ENCODE measurements around the gene TRIM33. TPM values are rescaled to one million over a fixed set of nuclear protein-coding genes. Genes with fewer than 3 reads are reported as not detected.
A peak's percentile ranks its signal among the peaks of the same experiment; 100 is the strongest.

TRIM33 gene
- total and polyA plus RNA-seq, 2 of the 13 experiments (the other 11 are each of a cell fraction or from before 2014, with no cell fraction given): 35.5 to 42.2 TPM

DNA sequence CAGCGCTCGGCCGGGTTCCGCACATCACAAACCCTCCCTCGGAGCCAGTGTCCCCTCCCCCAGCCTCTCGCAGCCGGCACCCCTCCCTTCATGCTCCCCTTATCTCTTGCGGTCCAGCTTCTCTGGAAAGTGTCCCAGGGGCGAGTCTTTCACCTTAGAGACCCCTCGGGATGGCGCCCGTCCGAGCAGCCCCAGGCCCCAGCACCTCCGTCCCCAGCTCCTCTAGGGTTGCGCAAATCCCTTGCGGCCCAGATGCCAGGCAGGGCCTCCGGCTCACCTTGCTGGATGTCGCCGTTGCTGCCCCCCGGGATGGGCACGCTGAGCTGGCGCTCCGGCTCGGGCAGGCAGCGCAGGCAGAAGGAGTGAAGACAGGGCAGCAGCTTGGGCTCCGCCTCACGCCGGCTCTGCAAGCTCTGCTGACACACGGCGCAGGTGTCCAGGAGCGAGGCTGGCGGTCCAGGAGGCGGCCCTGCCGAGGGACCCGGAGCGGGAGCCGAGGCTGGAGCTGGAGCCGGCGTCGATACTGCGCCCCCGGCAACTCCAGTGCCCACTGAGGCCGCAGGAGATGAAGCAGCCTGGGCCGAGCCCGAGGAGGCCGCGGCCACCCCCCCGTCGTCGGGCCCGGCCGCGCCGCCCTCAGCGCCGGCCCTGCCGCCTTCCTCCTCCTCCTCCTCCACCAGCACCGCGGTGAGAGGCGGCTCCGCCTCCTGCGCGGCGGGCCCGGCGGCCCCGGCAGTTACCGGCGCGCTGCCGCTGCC lies 550 bp downstream of the TRIM33 start (continued):
- TF ChIP-seq, protein P1, sequence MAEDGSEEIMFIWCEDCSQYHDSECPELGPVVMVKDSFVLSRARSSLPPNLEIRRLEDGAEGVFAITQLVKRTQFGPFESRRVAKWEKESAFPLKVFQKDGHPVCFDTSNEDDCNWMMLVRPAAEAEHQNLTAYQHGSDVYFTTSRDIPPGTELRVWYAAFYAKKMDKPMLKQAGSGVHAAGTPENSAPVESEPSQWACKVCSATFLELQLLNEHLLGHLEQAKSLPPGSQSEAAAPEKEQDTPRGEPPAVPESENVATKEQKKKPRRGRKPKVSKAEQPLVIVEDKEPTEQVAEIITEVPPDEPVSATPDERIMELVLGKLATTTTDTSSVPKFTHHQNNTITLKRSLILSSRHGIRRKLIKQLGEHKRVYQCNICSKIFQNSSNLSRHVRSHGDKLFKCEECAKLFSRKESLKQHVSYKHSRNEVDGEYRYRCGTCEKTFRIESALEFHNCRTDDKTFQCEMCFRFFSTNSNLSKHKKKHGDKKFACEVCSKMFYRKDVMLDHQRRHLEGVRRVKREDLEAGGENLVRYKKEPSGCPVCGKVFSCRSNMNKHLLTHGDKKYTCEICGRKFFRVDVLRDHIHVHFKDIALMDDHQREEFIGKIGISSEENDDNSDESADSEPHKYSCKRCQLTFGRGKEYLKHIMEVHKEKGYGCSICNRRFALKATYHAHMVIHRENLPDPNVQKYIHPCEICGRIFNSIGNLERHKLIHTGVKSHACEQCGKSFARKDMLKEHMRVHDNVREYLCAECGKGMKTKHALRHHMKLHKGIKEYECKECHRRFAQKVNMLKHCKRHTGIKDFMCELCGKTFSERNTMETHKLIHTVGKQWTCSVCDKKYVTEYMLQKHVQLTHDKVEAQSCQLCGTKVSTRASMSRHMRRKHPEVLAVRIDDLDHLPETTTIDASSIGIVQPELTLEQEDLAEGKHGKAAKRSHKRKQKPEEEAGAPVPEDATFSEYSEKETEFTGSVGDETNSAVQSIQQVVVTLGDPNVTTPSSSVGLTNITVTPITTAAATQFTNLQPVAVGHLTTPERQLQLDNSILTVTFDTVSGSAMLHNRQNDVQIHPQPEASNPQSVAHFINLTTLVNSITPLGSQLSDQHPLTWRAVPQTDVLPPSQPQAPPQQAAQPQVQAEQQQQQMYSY (CRISPR knock-in tag; IDR thresholded peaks at IDR 0.05): no peak
- no peak for TF ChIP-seq ZNF563 (CRISPR knock-in tag; IDR thresholded peaks at IDR 0.05)
- TF ChIP-seq GZF1 (CRISPR knock-in tag; IDR thresholded peaks at IDR 0.05): no peak
- 0 out of 2 replicates have a peak, but pooled peaks have one; percentile 56 for TF ChIP-seq LBX2 (CRISPR knock-in tag; IDR thresholded peaks at IDR 0.05; ENCODE audit: borderline replicate concordance)
- TF ChIP-seq KLF15 (CRISPR knock-in tag; IDR thresholded peaks at IDR 0.05; ENCODE audit: borderline replicate concordance): no peak
- no peak for TF ChIP-seq SNAPC2 (CRISPR knock-in tag; IDR thresholded peaks at IDR 0.05)
- peak; percentile 66 for TF ChIP-seq HNRNPLL (IDR thresholded peaks at IDR 0.05; ENCODE audit: low read depth, low read length, poor library complexity, severe bottlenecking)
- peak; percentile 66; the same call in 1 of the 2 replicates for TF ChIP-seq CEBPG (CRISPR knock-in tag; IDR thresholded peaks at IDR 0.05)
- peak; percentile 84 for TF ChIP-seq PHF8 (CRISPR knock-in tag; IDR thresholded peaks at IDR 0.05)
- TF ChIP-seq JDP2 (CRISPR knock-in tag; IDR thresholded peaks at IDR 0.05; ENCODE audit: borderline replicate concordance): no peak
- TF ChIP-seq NCOA1 (CRISPR knock-in tag; IDR thresholded peaks at IDR 0.05): no peak
- TF ChIP-seq ASH2L (IDR thresholded peaks at IDR 0.05; ENCODE audit: insufficient read length, low read depth, low read length): peak; percentile 1
- TF ChIP-seq POLR2AphosphoS5 (IDR thresholded peaks at IDR 0.05; ENCODE audit: low read depth, low read length): no peak
- TF ChIP-seq ZNF788 (CRISPR knock-in tag; IDR thresholded peaks at IDR 0.05; ENCODE audit: borderline replicate concordance): peak; percentile 63; the same call in 1 of the 2 replicates
- peak; percentile 74 for TF ChIP-seq KDM2A (CRISPR knock-in tag; IDR thresholded peaks at IDR 0.05; ENCODE audit: borderline replicate concordance, low read depth)
- TF ChIP-seq TEAD3 (CRISPR knock-in tag; optimal IDR thresholded peaks at IDR 0.05; ENCODE audit: borderline replicate concordance): peak; percentile 52
- peak; percentile 75 for TF ChIP-seq ZNF546 (CRISPR knock-in tag; conservative IDR thresholded peaks at IDR 0.05)
- peak; percentile 53; the same call in 1 of the 2 replicates for TF ChIP-seq ZNF274 (CRISPR knock-in tag; IDR thresholded peaks at IDR 0.05)
- TF ChIP-seq TAF1 (CRISPR knock-in tag; IDR thresholded peaks at IDR 0.05): 0 out of 2 replicates have a peak, but pooled peaks have one; percentile 37
- TF ChIP-seq ZNF577 (CRISPR knock-in tag; IDR thresholded peaks at IDR 0.05; ENCODE audit: borderline replicate concordance, low read depth): 0 out of 2 replicates have a peak, but pooled peaks have one; percentile 14
- TF ChIP-seq MXD1 (CRISPR knock-in tag; IDR thresholded peaks at IDR 0.05): peak; percentile 36
- peak; percentile 73; the same call in 1 of the 2 replicates for TF ChIP-seq CEBPB (IDR thresholded peaks at IDR 0.05; ENCODE audit: borderline replicate concordance, low read depth, low read length)
- no peak for TF ChIP-seq FOXA1 (IDR thresholded peaks at IDR 0.05)
- TF ChIP-seq FOXA1 (CRISPR knock-in tag; IDR thresholded peaks at IDR 0.05): no peak
- TF ChIP-seq ZNF280B (CRISPR knock-in tag; IDR thresholded peaks at IDR 0.05; ENCODE audit: borderline replicate concordance): no peak
